Uterus (tissue), 2 donors: ENCODE data around the gene REELD1.

Experiments used
- CTCF ChIP-seq, 4 experiments: fragments of 200-600 bp in 2 of 4; fragments of 450-650 bp in 2 of 4; sonication (generic) in 2 of 4; IDR thresholded peaks; one replicate each; pipeline ENCODE4 v1.5.1; 2016 to 2019; ENCODE audit warnings: antibody characterized with exemption in 4 of 4, mild to moderate bottlenecking in 2 of 4, moderate library complexity in 1 of 4
- POLR2A ChIP-seq, 2 donors: fragments of 450-650 bp; IDR thresholded peaks; one replicate each; pipeline ENCODE4 v1.6.1; 2016; ENCODE audit warnings: antibody characterized with exemption in 2 of 2, mild to moderate bottlenecking in 1 of 2, moderate library complexity in 1 of 2

DNA sequence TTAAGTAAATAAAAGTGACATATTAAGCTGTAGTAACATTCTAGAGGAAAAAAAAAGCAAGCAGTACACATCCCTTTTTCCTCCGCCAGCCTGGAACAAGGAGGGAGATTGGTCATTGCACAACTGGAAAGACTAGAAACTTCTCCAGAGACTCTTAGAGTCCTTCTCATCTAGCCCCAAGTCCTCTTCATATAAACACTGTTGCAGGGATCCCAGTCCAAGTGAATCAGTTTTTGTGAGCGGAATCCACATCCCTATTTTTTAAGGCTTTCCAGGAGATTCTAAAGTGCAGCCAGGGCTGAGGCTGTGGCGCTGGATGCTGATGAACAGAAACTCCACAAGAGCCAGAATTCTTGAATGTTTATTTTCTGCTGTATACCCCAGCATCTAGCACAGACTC is 23.8 kb downstream of the REELD1 start:
- TF ChIP-seq CTCF (IDR thresholded peaks at IDR 0.05) (no peak), POLR2A (IDR thresholded peaks at IDR 0.05) (no peak)
